H1 (cell line): ENCODE measurements around the gene BTBD16. TPM values are rescaled to one million over a fixed set of nuclear protein-coding genes. Genes with fewer than 3 reads are reported as not detected.

Experiments
- CTCF ChIA-PET: fragments of 300-600 bp; sonication (Branson Sonifier 250); formaldehyde crosslinking; loops from one replicate; lab custom pipeline; 2021; ENCODE audit not compliant: partially characterized antibody; lab: Charles Lee
- POLR2A ChIA-PET: fragments of 300-600 bp; sonication (Branson Sonifier 250); formaldehyde crosslinking; loops from one replicate; lab custom pipeline; 2021; ENCODE audit warnings: inconsistent platforms; ENCODE audit not compliant: partially characterized antibody; lab: Charles Lee
- DNase-seq, 2 experiments: peaks; one replicate each; pipeline versions ENCODE4 v3.0.0 to v3.0.0-alpha.2; 2010 to 2022; ENCODE audit warnings: low spot score in 2 of 2, low read depth in 1 of 2, mixed read lengths in 1 of 2
- FAIRE-seq: peaks from 2 replicates; lab custom pipeline; 2011; peaks lifted over from hg19 to GRCh38; lab: Jason Lieb, UNC
- H2AFZ ChIP-seq: 2 replicates; pipeline ENCODE4 v1.8.1; 2012; ENCODE audit warnings: low read length, inconsistent platforms
- H2AK5ac ChIP-seq: 2 replicates; pipeline ENCODE4 v1.6.1; 2013; ENCODE audit warnings: low read depth, low read length
- H2BK120ac ChIP-seq: replicated peaks from 2 replicates; pipeline ENCODE3; 2013; ENCODE audit warnings: low read depth, low read length, inconsistent platforms
- H2BK12ac ChIP-seq: 2 replicates; pipeline ENCODE4 v1.6.1; 2013; ENCODE audit warnings: low read depth, low read length
- H2BK15ac ChIP-seq: 2 replicates; pipeline ENCODE4 v1.6.1; 2013; ENCODE audit warnings: low read length
- H2BK20ac ChIP-seq: 2 replicates; pipeline ENCODE4 v1.6.1; 2013; ENCODE audit warnings: low read length
- H2BK5ac ChIP-seq: 2 replicates; pipeline ENCODE4 v1.6.1; 2013; ENCODE audit warnings: low read depth, low read length
- H3K14ac ChIP-seq: 2 replicates; pipeline ENCODE4 v1.6.1; 2013; ENCODE audit warnings: inconsistent platforms; ENCODE audit not compliant: insufficient read length
- H3K18ac ChIP-seq: 2 replicates; pipeline ENCODE4 v1.6.1; 2013; ENCODE audit warnings: low read length; ENCODE audit errors: extremely low read depth
- H3K23ac ChIP-seq: 2 replicates; pipeline ENCODE4 v1.6.1; 2013; ENCODE audit warnings: inconsistent platforms; ENCODE audit not compliant: insufficient read length
- H3K23me2 ChIP-seq: 2 replicates; pipeline ENCODE4 v1.6.1; 2013; ENCODE audit warnings: low read depth, low read length
- H3K27ac ChIP-seq: 2 replicates; pipeline ENCODE4 v1.6.1; 2011; ENCODE audit warnings: low read depth, low read length, inconsistent platforms
- H3K27me3 ChIP-seq, 4 experiments: replicated peaks in 1 of 4; 1 replicate in 1 of 4; 2 replicates in 3 of 4; pipeline versions ENCODE4 v1.6.1 to v1.8.1; 2011 to 2013; ENCODE audit warnings: low read length in 3 of 4, mild to moderate bottlenecking in 3 of 4, inconsistent platforms in 2 of 4, mixed read lengths in 2 of 4, moderate library complexity in 1 of 4; ENCODE audit not compliant: control insufficient read depth in 3 of 4, insufficient read depth in 3 of 4; ENCODE audit errors: extremely low read depth in 1 of 4
- H3K36me3 ChIP-seq, 4 experiments: 2 replicates each; pipeline versions ENCODE4 v1.6.1 to v1.8.1; 2011 to 2013; ENCODE audit warnings: mild to moderate bottlenecking in 4 of 4, low read length in 3 of 4, moderate library complexity in 2 of 4, control low read depth in 1 of 4, inconsistent platforms in 1 of 4; ENCODE audit not compliant: insufficient read depth in 4 of 4, control insufficient read depth in 2 of 4
- H3K4ac ChIP-seq: replicated peaks from 2 replicates; pipeline ENCODE3; 2013; ENCODE audit warnings: low read length, low read depth, mixed read lengths, inconsistent platforms; ENCODE audit not compliant: insufficient read length
- H3K4me1 ChIP-seq, 4 experiments: replicated peaks in 1 of 4; 1 replicate in 1 of 4; 2 replicates in 3 of 4; pipeline versions ENCODE4 v1.6.1 to v1.8.1; 2011 to 2013; ENCODE audit warnings: low read length in 3 of 4, inconsistent platforms in 2 of 4, mixed read lengths in 1 of 4; ENCODE audit not compliant: insufficient read depth in 4 of 4, control insufficient read depth in 3 of 4
- H3K4me2 ChIP-seq, 2 experiments: 2 replicates each; pipeline versions ENCODE4 v1.6.1 to v1.8.1; 2011 to 2013; ENCODE audit warnings: low read depth in 2 of 2, low read length in 2 of 2, control low read depth in 1 of 2, inconsistent platforms in 1 of 2, mild to moderate bottlenecking in 1 of 2; ENCODE audit not compliant: insufficient read depth in 1 of 2
- H3K4me3 ChIP-seq, 4 experiments: fragments of 200-600, 300-600 bp in 1 of 4; sonication (generic), shearing (Covaris generic), sonication (Bioruptor Twin) in 1 of 4; 2 replicates each; pipeline versions ENCODE4 v1.5.1 to v1.8.1; 2011 to 2016; ENCODE audit warnings: low read length in 4 of 4, low read depth in 3 of 4, control low read depth in 2 of 4, inconsistent platforms in 2 of 4, mild to moderate bottlenecking in 2 of 4, mixed read lengths in 1 of 4, moderate library complexity in 1 of 4; ENCODE audit not compliant: insufficient read depth in 2 of 4; ENCODE audit errors: extremely low read depth in 1 of 4
- H3K56ac ChIP-seq: replicated peaks from 2 replicates; pipeline ENCODE3; 2013; ENCODE audit warnings: low read depth, mild to moderate bottlenecking, mixed read lengths, low read length, inconsistent platforms; ENCODE audit not compliant: insufficient read length
- H3K79me1 ChIP-seq: 2 replicates; pipeline ENCODE4 v1.6.1; 2013; ENCODE audit warnings: low read depth, low read length, control low read depth
- H3K79me2 ChIP-seq, 2 experiments: 2 replicates each; pipeline versions ENCODE4 v1.6.1 to v1.8.1; 2012 to 2013; ENCODE audit warnings: low read length in 2 of 2, mild to moderate bottlenecking in 2 of 2, inconsistent platforms in 1 of 2; ENCODE audit not compliant: insufficient read depth in 2 of 2, control insufficient read depth in 1 of 2
- H3K9ac ChIP-seq, 4 experiments: replicated peaks in 1 of 4; 1 replicate in 1 of 4; 2 replicates in 3 of 4; pipeline versions ENCODE4 v1.6.1 to v1.8.1; 2011 to 2013; ENCODE audit warnings: low read depth in 3 of 4, low read length in 3 of 4, control low read depth in 2 of 4, mild to moderate bottlenecking in 2 of 4, moderate library complexity in 2 of 4, inconsistent platforms in 1 of 4; ENCODE audit errors: extremely low read depth in 1 of 4
- H3K9me3 ChIP-seq, 2 experiments: 2 replicates each; pipeline versions ENCODE4 v1.6.1 to v1.8.1; 2012 to 2013; ENCODE audit warnings: mild to moderate bottlenecking in 2 of 2, moderate library complexity in 2 of 2, control low read depth in 1 of 2, inconsistent platforms in 1 of 2, low read depth in 1 of 2, low read length in 1 of 2, mixed read lengths in 1 of 2; ENCODE audit not compliant: insufficient read depth in 2 of 2
- H4K20me1 ChIP-seq, 2 experiments: replicated peaks in 1 of 2; 2 replicates each; pipeline versions ENCODE3 to v1.8.1; 2011 to 2013; ENCODE audit warnings: inconsistent platforms in 2 of 2, low read length in 2 of 2, mild to moderate bottlenecking in 1 of 2; ENCODE audit not compliant: insufficient read depth in 2 of 2, control insufficient read depth in 1 of 2
- H4K5ac ChIP-seq: 2 replicates; pipeline ENCODE4 v1.6.1; 2013; ENCODE audit warnings: low read length, low read depth, mixed read lengths, inconsistent platforms; ENCODE audit not compliant: insufficient read length
- H4K8ac ChIP-seq: 2 replicates; pipeline ENCODE4 v1.8.0; 2013; ENCODE audit warnings: mild to moderate bottlenecking, moderate library complexity, low read length, inconsistent platforms; ENCODE audit not compliant: insufficient read depth; ENCODE audit errors: extremely low read depth
- H4K91ac ChIP-seq: replicated peaks from 2 replicates; pipeline ENCODE3; 2013; ENCODE audit warnings: low read length, mixed read lengths, inconsistent platforms; ENCODE audit not compliant: insufficient read length
- NRF1 ChIP-seq: IDR thresholded peaks from 2 replicates; pipeline ENCODE4 v1.6.1; 2011; ENCODE audit warnings: mild to moderate bottlenecking, low read depth, low read length, improper control_type of control experiment
- SP2 ChIP-seq: IDR thresholded peaks from 2 replicates; pipeline ENCODE4 v1.6.1; 2012; ENCODE audit warnings: mild to moderate bottlenecking, low read length, inconsistent platforms
- WGBS, 2 experiments: shearing (Covaris generic) in 1 of 2; methylation state at CpG; one replicate each; pipeline versions ENCODE4 v1.1.6 to v1.1.7; 2013 to 2015; ENCODE audit warnings: low lambda C conversion rate in 2 of 2, mixed read lengths in 2 of 2, inconsistent platforms in 1 of 2, low coverage in 1 of 2, missing lambda C conversion rate in 1 of 2; ENCODE audit not compliant: insufficient replicate concordance in 2 of 2, insufficient coverage in 1 of 2, insufficient read length in 1 of 2; ENCODE audit errors: extremely low coverage in 1 of 2, missing lambda C conversion rate in 1 of 2; 5-methylcytosine and 5-hydroxymethylcytosine counted together
- polyA plus RNA-seq, 7 experiments: library from polyadenylated mRNA; depleted of rRNA in 3 of 7; stranded (reverse) in 5 of 7; unstranded in 2 of 7; fragments of >200 nt in 5 of 7; fragments of 200-250 nt in 2 of 7; gene quantifications; 1 replicate in 5 of 7; 2 replicates in 1 of 7; 4 replicates in 1 of 7; pipeline versions ENCODE4 v1.2.1 to v1.2.3, GENCODE V29; 2011 to 2013; ENCODE audit warnings: missing spikeins in 2 of 7, mixed read lengths in 2 of 7
- total RNA-seq: library from RNA; stranded (reverse); fragmentation: NEBNext Ultra II Directional; extraction: Animal tissue kit (Norgen Biotek cat#: 25700); gene quantifications from 2 replicates; pipeline ENCODE4 v1.2.1, GENCODE V29; 2021

Gene BTBD16
- total and polyA plus RNA-seq, 2 of the 8 experiments (the other 6 are each of a cell fraction or from before 2014, with no cell fraction given), result 0.05 TPM; not detected in 1

DNA sequence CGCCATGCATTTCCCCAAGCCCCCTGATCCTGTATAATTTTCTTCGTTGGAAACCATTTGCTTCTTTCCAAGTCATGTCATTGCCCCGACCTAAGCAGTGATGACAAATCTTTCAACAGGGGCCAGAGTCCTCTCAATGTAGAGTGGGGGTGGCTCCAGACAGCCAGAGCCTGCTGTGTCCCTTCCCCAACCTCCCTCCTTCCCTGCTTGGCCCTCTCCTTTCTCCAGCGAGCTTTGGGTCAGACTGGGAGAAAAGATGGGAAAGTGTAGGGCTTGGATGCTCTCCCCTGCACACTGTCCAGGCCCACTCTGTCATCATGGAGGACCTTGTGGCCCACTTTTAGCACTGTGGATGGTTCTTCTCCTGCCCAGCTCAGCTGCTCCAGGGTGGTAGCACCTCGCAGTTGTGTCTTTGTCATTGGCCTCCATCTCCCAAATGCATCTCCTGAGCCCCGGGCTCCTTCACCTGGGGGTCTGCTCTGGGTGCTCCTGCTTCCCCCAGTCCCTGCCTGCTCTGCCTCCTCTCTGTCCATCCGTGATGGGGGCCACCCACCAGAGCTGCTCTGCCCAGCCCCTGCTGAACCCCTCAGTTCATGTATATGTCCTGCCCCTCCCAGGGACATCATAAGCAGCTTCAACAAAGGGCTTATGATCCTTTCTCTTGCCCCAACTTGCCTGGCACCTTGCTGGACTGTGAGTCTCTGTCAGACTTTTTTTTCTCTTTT lies 37.5 kb downstream of the BTBD16 start:
- no peak overlapping the region for H3K23ac ChIP-seq
- no peaks in the 10 kb centered on the region for H3K23me2 ChIP-seq
- H2AFZ ChIP-seq, result peak overlapping the region; percentile 78; the same call in 1 of the 2 replicates
- no peak overlapping the region for H3K9ac ChIP-seq
- no peak overlapping the region for H2BK5ac ChIP-seq
- H3K27me3 ChIP-seq, result no peaks in the 10 kb centered on the region
- no peaks in the 10 kb centered on the region for H3K79me2 ChIP-seq
- H3K56ac ChIP-seq, result no peak overlapping the region
- no peak overlapping the region for H3K27ac ChIP-seq
- H2BK15ac ChIP-seq, result no peak overlapping the region
- H2BK120ac ChIP-seq, result no peak overlapping the region
- H3K18ac ChIP-seq, result no peak overlapping the region
- no peak overlapping the region for H4K91ac ChIP-seq
- POLR2A ChIA-PET, result no interaction called here
- DNase-seq (no peak), FAIRE-seq (no peak)
- CTCF ChIA-PET, result interaction anchor here (0.6 to 4.5 kb wide), 6 partner anchors 11 to 148 kb away, joined by 3 to 36 read pairs (median 3); no protein-coding TSS in a partner anchor
- H3K4me2 ChIP-seq, result no peak overlapping the region
- H2AK5ac ChIP-seq, result no peak overlapping the region
- H4K8ac ChIP-seq, result peak overlapping the region; percentile 71; the same call in 1 of the 2 replicates
- H3K14ac ChIP-seq, result no peak overlapping the region
- 82% methylated on average over 7 of the region's 7 CpGs; no CpG with 5 or more reads in 1 of the 2 experiments for WGBS, 2 experiments
- no peak overlapping the region for H3K4ac ChIP-seq
- H3K4me1 ChIP-seq, result peaks cover 0 to 7% (median 1%) of the 10 kb centered on the region in 4 experiments; a peak in 3 of 7 replicates
- no peak overlapping the region for H2BK20ac ChIP-seq
- H4K20me1 ChIP-seq, result no peaks in the 10 kb centered on the region
- TF ChIP-seq NRF1, result no peak
- no peak for TF ChIP-seq SP2
- H4K5ac ChIP-seq, result no peak overlapping the region
- H3K79me1 ChIP-seq, result no peaks in the 10 kb centered on the region
- H2BK12ac ChIP-seq, result no peak overlapping the region
- no peaks in the 10 kb centered on the region for H3K9me3 ChIP-seq
- no peaks in the 10 kb centered on the region for H3K36me3 ChIP-seq
- H3K4me3 ChIP-seq, result no peak overlapping the region
